ENCODE data around the gene DFFB. TPM values are rescaled to one million over a fixed set of nuclear protein-coding genes. Genes with fewer than 3 reads are reported as not detected.

Gene DFFB
- total and polyA plus RNA-seq, 4 donors = 6.9 to 15.4 (median 7.8) TPM

DNA sequence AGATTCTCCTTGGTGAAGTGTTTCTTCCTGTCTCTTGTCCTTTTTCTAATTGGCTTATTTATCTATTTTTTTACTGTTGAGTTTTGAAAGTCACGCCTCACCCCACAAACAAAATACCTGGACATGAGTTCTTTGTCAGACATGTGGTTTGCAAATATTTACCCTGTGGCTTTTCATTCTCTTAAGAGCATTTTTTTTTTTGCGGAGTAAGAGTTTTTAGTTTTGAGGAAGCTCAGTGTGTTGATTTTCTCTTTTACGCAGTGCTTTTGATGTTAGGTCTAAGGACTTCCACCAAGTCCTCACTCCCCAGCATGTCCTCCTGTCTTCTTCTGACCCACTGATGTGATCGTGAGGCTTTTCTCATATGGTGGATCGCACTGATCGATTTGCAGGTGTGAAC, 7.6 kb downstream of the DFFB start:
- no peak for DNase-seq (ENCODE audit: low read depth in 4 of 6, low spot score in 6 of 6)
- Histone ChIP-seq H3K27me3 (ENCODE audit: control insufficient read depth, insufficient read depth, low read length) (no peaks in the 10 kb centered on the region), H3K27ac (ENCODE audit: low read depth, low read length) (no peak overlapping the region), H3K36me3 (ENCODE audit: control insufficient read depth, insufficient read depth, low read length) (peaks cover 47% of the 10 kb centered on the region), H3K4me3 (ENCODE audit: low read depth, low read length) (no peak overlapping the region), H3K4me1 (ENCODE audit: control insufficient read depth, insufficient read depth, low read length) (no peaks in the 10 kb centered on the region), H3K9me3 (ENCODE audit: control insufficient read depth, insufficient read depth, low read length) (no peaks in the 10 kb centered on the region)
- WGBS (ENCODE audit: insufficient coverage) = 93% methylated on average over 2 of the region's 6 CpGs

DNA sequence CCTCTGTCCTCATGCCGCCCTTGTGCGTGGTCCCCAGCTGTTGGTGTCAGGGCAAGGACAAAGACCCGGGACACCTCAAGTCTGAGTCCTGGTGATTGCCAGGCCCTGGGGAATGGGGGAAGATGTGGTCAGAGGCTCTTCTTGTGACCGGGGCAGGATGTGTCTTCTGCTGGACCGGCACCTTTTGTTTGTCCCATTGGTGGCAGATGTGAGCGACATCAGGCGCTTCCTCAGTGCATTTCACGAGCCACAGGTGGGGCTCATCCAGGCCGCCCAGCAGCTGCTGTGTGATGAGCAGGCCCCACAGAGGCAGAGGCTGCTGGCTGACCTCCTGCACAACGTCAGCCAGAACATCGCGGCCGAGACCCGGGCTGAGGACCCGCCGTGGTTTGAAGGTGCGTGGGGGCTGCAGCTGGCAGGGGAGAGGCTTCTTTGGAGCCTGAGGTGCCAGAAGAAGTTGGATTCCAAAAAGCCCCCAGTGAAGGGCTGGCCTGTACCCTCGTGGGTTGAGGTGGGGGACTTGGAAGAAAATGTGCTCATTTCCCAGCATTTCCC, 8.4 kb downstream of the DFFB start:
- Histone ChIP-seq H3K27me3 (ENCODE audit: control insufficient read depth, insufficient read depth, low read length) (no peaks in the 10 kb centered on the region), H3K27ac (ENCODE audit: low read depth, low read length) (no peak overlapping the region), H3K9me3 (ENCODE audit: control insufficient read depth, insufficient read depth, low read length) (no peaks in the 10 kb centered on the region), H3K36me3 (ENCODE audit: control insufficient read depth, insufficient read depth, low read length) (peaks cover 53% of the 10 kb centered on the region), H3K4me3 (ENCODE audit: low read depth, low read length) (no peak overlapping the region), H3K4me1 (ENCODE audit: control insufficient read depth, insufficient read depth, low read length) (no peaks in the 10 kb centered on the region)
- WGBS (ENCODE audit: insufficient coverage) = 76% methylated on average over 18 of the region's 18 CpGs
- no peak for DNase-seq (ENCODE audit: low read depth in 4 of 6, low spot score in 6 of 6)

DNA sequence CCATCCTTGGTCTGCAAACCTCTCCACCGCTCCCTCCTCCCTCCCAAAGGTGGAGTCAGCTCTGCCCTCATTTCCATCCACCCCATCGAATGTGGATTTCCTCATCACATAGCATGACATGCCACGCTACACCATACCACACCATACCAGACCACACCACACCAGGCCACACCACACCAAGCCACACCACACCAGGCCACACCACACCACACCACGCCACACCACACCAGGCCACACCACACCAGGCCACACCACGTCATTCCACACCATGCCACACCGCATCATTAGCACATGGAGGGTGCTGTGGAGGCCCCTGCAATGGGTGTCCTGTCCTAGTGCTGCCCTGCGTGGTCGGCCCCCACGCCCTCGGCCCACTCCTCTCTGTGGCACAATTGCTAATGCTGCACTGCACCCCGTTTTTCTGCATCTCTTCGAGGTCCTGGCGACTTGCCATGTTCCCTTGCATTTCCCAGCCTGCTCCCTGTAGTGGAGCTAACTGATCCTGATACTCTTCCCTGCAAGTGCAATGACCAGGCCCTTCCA, 11.3 kb downstream of the DFFB start:
- no peak overlapping the region for H3K27ac ChIP-seq (ENCODE audit: low read depth, low read length)
- H3K4me3 ChIP-seq (ENCODE audit: low read depth, low read length) = no peak overlapping the region
- H3K4me1 ChIP-seq (ENCODE audit: control insufficient read depth, insufficient read depth, low read length) = no peaks in the 10 kb centered on the region
- no peak for DNase-seq (ENCODE audit: low read depth in 4 of 6, low spot score in 6 of 6)
- WGBS (ENCODE audit: insufficient coverage) = 90% methylated on average over 12 of the region's 13 CpGs
- H3K36me3 ChIP-seq (ENCODE audit: control insufficient read depth, insufficient read depth, low read length) = peaks cover 73% of the 10 kb centered on the region
- H3K9me3 ChIP-seq (ENCODE audit: control insufficient read depth, insufficient read depth, low read length) = no peaks in the 10 kb centered on the region
- no peaks in the 10 kb centered on the region for H3K27me3 ChIP-seq (ENCODE audit: control insufficient read depth, insufficient read depth, low read length)

DNA sequence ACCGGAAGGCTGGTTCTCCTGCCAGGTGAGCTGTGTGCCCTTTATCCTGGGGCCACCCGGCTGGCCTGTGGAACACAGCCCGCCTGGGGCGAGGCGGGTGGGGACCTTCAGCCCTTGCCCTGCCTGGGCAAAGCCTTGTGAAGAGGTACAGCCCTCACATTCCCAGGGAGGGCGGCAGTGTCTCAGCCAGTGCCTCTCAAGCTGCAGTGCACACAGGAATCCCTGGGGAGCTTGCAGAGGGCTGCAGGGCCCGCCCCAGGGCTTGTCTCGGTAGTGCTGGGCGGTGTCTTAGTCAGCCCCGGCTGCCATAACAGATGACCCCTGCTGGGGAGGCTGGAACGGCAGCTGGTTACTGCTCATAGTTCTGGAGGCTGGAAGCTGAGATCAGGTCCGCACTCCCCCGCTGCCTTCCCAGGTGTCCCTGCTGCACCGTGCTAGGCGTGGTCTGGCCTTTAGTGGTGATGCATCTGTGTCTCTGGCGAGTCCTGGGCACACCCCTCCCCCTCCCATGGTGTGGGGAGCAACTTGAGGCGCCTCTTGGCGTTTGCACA, 12.6 kb downstream of the DFFB start:
- Histone ChIP-seq H3K27ac (ENCODE audit: low read depth, low read length) (no peak overlapping the region), H3K4me3 (ENCODE audit: low read depth, low read length) (no peak overlapping the region), H3K36me3 (ENCODE audit: control insufficient read depth, insufficient read depth, low read length) (peaks cover 80% of the 10 kb centered on the region), H3K9me3 (ENCODE audit: control insufficient read depth, insufficient read depth, low read length) (no peaks in the 10 kb centered on the region), H3K4me1 (ENCODE audit: control insufficient read depth, insufficient read depth, low read length) (no peaks in the 10 kb centered on the region), H3K27me3 (ENCODE audit: control insufficient read depth, insufficient read depth, low read length) (no peaks in the 10 kb centered on the region)
- WGBS (ENCODE audit: insufficient coverage) = 75% methylated on average over 16 of the region's 18 CpGs
- DNase-seq (ENCODE audit: low read depth in 4 of 6, low spot score in 6 of 6) = no peak

DNA sequence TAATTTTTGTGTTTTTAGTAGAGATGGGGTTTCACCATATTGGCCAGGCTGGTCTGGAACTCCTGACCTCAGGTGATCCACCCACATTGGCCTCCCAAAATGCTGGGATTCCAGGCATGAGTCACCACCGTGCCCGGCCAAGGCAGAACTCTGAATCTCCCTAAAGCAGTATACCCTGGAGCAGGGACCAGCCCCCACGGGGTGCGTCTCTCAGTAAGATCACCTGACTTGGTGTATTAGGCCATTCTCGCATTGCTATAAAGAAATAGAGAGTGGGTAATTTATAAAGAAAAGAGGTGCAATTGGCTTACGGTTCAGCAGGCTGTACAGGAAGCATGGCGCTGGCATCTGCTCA, 14.2 kb downstream of the DFFB start:
- Histone ChIP-seq H3K27me3 (ENCODE audit: control insufficient read depth, insufficient read depth, low read length) (no peaks in the 10 kb centered on the region), H3K9me3 (ENCODE audit: control insufficient read depth, insufficient read depth, low read length) (no peaks in the 10 kb centered on the region), H3K4me3 (ENCODE audit: low read depth, low read length) (no peak overlapping the region), H3K36me3 (ENCODE audit: control insufficient read depth, insufficient read depth, low read length) (peaks cover 78% of the 10 kb centered on the region), H3K4me1 (ENCODE audit: control insufficient read depth, insufficient read depth, low read length) (no peaks in the 10 kb centered on the region), H3K27ac (ENCODE audit: low read depth, low read length) (no peak overlapping the region)
- 95% methylated on average over 7 of the region's 7 CpGs for whole genome bisulfite sequencing (ENCODE audit: insufficient coverage)
- DNase-seq (ENCODE audit: low read depth in 4 of 6, low spot score in 6 of 6) = no peak

DNA sequence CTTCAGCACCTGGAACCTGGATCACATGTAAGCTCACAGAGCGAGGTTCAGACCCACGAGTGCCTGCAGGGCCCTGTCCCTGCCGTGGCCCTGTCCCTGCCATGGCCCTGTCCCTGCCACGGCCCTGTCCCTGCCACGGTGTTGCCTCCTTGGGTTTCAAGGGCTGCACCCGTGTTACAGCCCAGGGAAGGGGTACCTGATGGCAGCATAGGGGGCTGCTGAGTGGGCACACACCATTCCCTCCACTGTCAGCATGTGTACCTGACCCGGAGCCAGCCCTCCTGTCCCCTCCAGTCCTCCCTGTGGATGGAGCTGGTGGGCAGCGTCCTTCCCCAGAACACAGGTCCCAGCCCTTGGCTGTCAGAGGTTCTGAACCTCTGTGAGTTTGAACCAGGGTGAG, 15.3 kb downstream of the DFFB start:
- Histone ChIP-seq H3K27me3 (ENCODE audit: control insufficient read depth, insufficient read depth, low read length) (no peaks in the 10 kb centered on the region), H3K27ac (ENCODE audit: low read depth, low read length) (no peak overlapping the region), H3K4me3 (ENCODE audit: low read depth, low read length) (no peak overlapping the region), H3K4me1 (ENCODE audit: control insufficient read depth, insufficient read depth, low read length) (no peaks in the 10 kb centered on the region), H3K9me3 (ENCODE audit: control insufficient read depth, insufficient read depth, low read length) (no peaks in the 10 kb centered on the region), H3K36me3 (ENCODE audit: control insufficient read depth, insufficient read depth, low read length) (peaks cover 81% of the 10 kb centered on the region)
- WGBS (ENCODE audit: insufficient coverage) = 89% methylated on average over 6 of the region's 8 CpGs
- DNase-seq (ENCODE audit: low read depth in 4 of 6, low spot score in 6 of 6) = no peak

DNA sequence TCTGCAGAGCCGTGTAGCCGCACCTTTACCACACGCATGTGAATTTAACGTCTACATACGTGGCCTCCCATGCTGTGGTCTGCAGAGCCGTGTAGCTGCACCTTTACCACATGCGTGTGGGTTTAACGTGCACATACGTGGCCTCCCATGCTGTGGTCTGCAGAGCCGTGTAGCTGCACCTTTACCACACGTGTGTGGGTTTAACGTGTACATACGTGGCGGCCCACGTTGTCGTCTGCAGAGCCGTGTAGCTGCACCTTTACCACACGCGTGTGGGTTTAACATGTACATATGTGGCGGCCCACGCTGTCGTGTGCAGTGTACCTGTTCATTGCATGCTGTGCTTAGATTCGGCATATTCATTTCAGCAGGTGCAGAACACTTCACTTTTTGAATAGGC, 17.5 kb downstream of the DFFB start:
- Histone ChIP-seq H3K4me1 (ENCODE audit: control insufficient read depth, insufficient read depth, low read length) (no peaks in the 10 kb centered on the region), H3K9me3 (ENCODE audit: control insufficient read depth, insufficient read depth, low read length) (peaks cover 5% of the 10 kb centered on the region), H3K27ac (ENCODE audit: low read depth, low read length) (no peak overlapping the region), H3K4me3 (ENCODE audit: low read depth, low read length) (no peak overlapping the region), H3K27me3 (ENCODE audit: control insufficient read depth, insufficient read depth, low read length) (no peaks in the 10 kb centered on the region), H3K36me3 (ENCODE audit: control insufficient read depth, insufficient read depth, low read length) (peaks cover 72% of the 10 kb centered on the region)
- no peak for DNase-seq (ENCODE audit: low read depth in 4 of 6, low spot score in 6 of 6)
- 98% methylated on average over 22 of the region's 23 CpGs for WGBS (ENCODE audit: insufficient coverage)

DNA sequence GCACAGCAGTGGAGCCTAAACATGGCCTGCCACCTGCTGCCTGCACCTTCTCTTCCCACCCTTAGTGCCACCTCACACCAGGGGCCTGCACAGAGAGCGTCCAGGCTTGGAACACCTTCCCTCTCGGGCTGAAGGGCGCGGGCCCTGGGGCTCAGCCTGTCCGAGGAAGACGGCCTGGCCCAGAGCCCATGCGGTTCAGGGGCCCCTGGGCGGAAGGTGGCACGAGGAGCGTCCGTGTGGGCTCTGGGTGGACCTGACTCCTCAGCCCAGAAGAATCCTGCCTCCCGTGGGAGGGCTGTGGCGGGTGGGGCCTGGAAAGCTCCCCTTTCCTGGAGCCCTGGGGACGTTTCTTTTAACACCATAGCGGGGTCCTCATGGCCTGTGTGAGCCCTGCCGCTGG, 19.4 kb downstream of the DFFB start:
- H3K4me1 ChIP-seq (ENCODE audit: control insufficient read depth, insufficient read depth, low read length) = no peaks in the 10 kb centered on the region
- peaks cover 5% of the 10 kb centered on the region for H3K9me3 ChIP-seq (ENCODE audit: control insufficient read depth, insufficient read depth, low read length)
- H3K27me3 ChIP-seq (ENCODE audit: control insufficient read depth, insufficient read depth, low read length) = no peaks in the 10 kb centered on the region
- DNase-seq (ENCODE audit: low read depth in 4 of 6, low spot score in 6 of 6) = no peak
- 92% methylated on average over 16 of the region's 16 CpGs for WGBS (ENCODE audit: insufficient coverage)
- no peak overlapping the region for H3K4me3 ChIP-seq (ENCODE audit: low read depth, low read length)
- H3K27ac ChIP-seq (ENCODE audit: low read depth, low read length) = no peak overlapping the region
- peaks cover 71% of the 10 kb centered on the region for H3K36me3 ChIP-seq (ENCODE audit: control insufficient read depth, insufficient read depth, low read length)

DNA sequence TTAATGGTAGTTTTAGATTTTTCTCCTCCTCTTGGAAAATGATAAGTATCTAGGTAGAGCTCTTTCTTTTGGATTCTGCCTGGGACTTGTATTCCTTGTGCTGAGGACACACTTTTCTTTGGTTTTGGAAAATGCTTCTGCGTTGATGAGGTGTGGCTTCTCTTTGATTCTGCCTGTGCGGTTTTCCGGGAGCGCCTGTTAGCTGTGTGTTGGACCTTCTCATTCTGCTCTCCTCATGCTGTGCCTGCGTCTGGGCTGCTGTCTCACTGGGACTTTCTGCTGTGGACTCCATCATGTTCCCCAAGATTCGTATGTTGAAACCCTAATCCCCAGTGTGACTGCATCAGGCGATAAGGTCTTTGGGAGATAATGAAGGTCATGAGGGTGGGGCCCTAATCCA, 21.8 kb downstream of the DFFB start:
- Histone ChIP-seq H3K27ac (ENCODE audit: low read depth, low read length) (no peak overlapping the region), H3K9me3 (ENCODE audit: control insufficient read depth, insufficient read depth, low read length) (peaks cover 5% of the 10 kb centered on the region), H3K27me3 (ENCODE audit: control insufficient read depth, insufficient read depth, low read length) (no peaks in the 10 kb centered on the region), H3K4me3 (ENCODE audit: low read depth, low read length) (no peak overlapping the region), H3K36me3 (ENCODE audit: control insufficient read depth, insufficient read depth, low read length) (peaks cover 66% of the 10 kb centered on the region), H3K4me1 (ENCODE audit: control insufficient read depth, insufficient read depth, low read length) (no peaks in the 10 kb centered on the region)
- DNase-seq (ENCODE audit: low read depth in 4 of 6, low spot score in 6 of 6) = no peak
- WGBS (ENCODE audit: insufficient coverage) = 100% methylated on average over 7 of the region's 7 CpGs

DNA sequence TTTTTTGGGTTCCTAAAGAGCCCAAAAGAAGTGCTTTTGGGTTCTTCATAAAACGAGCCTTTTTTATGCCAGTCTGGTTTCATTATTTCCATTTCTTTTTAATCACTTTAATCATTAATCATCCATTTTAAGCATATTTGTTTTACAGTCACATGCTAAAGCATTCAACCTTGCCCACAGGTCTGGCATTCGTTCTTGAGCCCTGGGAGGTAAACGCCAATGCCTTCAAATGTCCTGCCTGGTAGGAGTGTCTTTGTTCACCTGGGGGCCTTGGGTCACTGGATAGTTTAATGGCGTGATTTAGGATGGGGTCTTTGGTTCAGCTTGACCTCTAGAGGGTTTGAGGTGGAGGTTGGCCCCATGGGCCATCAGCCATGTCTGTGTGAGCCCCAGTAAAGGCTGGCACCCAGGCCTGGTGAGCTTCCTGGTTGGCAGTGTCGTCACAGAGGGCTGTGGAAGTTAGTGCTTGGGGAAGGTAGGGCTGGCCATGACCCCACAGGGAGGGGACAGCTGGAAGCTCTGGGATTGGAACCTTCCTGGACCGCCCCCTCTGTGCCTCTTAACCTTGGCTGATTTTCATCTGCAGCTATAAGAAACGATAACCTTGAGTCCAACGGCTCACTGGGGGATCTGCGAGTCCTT, 22.6 kb downstream of the DFFB start:
- Histone ChIP-seq H3K27ac (ENCODE audit: low read depth, low read length) (no peak overlapping the region), H3K4me3 (ENCODE audit: low read depth, low read length) (no peak overlapping the region), H3K27me3 (ENCODE audit: control insufficient read depth, insufficient read depth, low read length) (no peaks in the 10 kb centered on the region), H3K4me1 (ENCODE audit: control insufficient read depth, insufficient read depth, low read length) (no peaks in the 10 kb centered on the region), H3K36me3 (ENCODE audit: control insufficient read depth, insufficient read depth, low read length) (peaks cover 64% of the 10 kb centered on the region), H3K9me3 (ENCODE audit: control insufficient read depth, insufficient read depth, low read length) (peaks cover 5% of the 10 kb centered on the region)
- 89% methylated on average over 9 of the region's 9 CpGs for WGBS (ENCODE audit: insufficient coverage)
- DNase-seq (ENCODE audit: low read depth in 4 of 6, low spot score in 6 of 6) = no peak

Data from spinal cord (tissue), 10 donors.